GM12878 (cell line): Measurements from ENCODE around the gene BRCA2.

Source experiments
- EP300 ChIP-seq, 2 experiments: fragments of 150-350 bp in 1 of 2; IDR thresholded peaks; 2 replicates each; pipeline ENCODE4 v1.6.1; 2011 to 2012; ENCODE audit warnings: low read depth in 2 of 2, low read length in 2 of 2, borderline replicate concordance in 1 of 2, improper control_type of control experiment in 1 of 2, inconsistent platforms in 1 of 2; ENCODE audit not compliant: control insufficient read depth in 1 of 2
- EZH2 ChIP-seq: IDR thresholded peaks from 2 replicates; pipeline ENCODE4 v1.6.1; 2012; ENCODE audit warnings: low read depth, mild to moderate bottlenecking, control low read depth, inconsistent platforms, low read length, borderline replicate concordance; ENCODE audit not compliant: control insufficient read depth
- GATAD2B ChIP-seq: fragments of 450-650 bp; conservative IDR thresholded peaks from 2 replicates; pipeline ENCODE4 v1.6.1; 2017; ENCODE audit warnings: low read depth, mild to moderate bottlenecking, moderate library complexity
- POLR2AphosphoS2 ChIP-seq: IDR thresholded peaks from 2 replicates; pipeline ENCODE4 v1.6.1; 2011; ENCODE audit warnings: low read depth, mild to moderate bottlenecking, low read length, improper control_type of control experiment, moderate library complexity
- SPI1 ChIP-seq: IDR thresholded peaks from 2 replicates; pipeline ENCODE4 v1.6.1; 2011; ENCODE audit warnings: low read depth, mild to moderate bottlenecking, low read length, moderate library complexity, borderline replicate concordance; ENCODE audit not compliant: insufficient read depth
- SREBF1 ChIP-seq: IDR thresholded peaks from 2 replicates; pipeline ENCODE4 v1.6.1; 2012; ENCODE audit warnings: mild to moderate bottlenecking, low read length
- ZNF207 ChIP-seq: fragments of 450-650 bp; IDR thresholded peaks from 2 replicates; pipeline ENCODE4 v1.6.1; 2014; ENCODE audit warnings: antibody characterized with exemption, mild to moderate bottlenecking, borderline replicate concordance
- ZNF274 ChIP-seq: IDR thresholded peaks from one replicate; pipeline ENCODE4 v1.8.0; 2011; ENCODE audit not compliant: insufficient read length, insufficient read depth
- TF ChIP-seq, protein P1 (sequence below): IDR thresholded peaks from 2 replicates; pipeline ENCODE4 v1.6.1; 2011; ENCODE audit warnings: low read depth, mild to moderate bottlenecking, low read length, moderate library complexity, borderline replicate concordance; ENCODE audit errors: extremely low read depth
- TF ChIP-seq, protein P2 (sequence below): IDR thresholded peaks from 2 replicates; pipeline ENCODE4 v1.6.1; 2011; ENCODE audit warnings: borderline replicate concordance, low read depth, mild to moderate bottlenecking, moderate library complexity, mixed read lengths, low read length; ENCODE audit not compliant: insufficient read depth; ENCODE audit errors: extremely low read length
- TF ChIP-seq, protein P3 (sequence below), 3 experiments: IDR thresholded peaks in 2 of 3; conservative IDR thresholded peaks in 1 of 3; 2 replicates each; pipeline ENCODE4 v1.5.1; 2011; ENCODE audit warnings: low read depth in 3 of 3, low read length in 3 of 3, mild to moderate bottlenecking in 3 of 3, control low read depth in 2 of 3, moderate library complexity in 2 of 3, inconsistent platforms in 1 of 3, mixed read lengths in 1 of 3; ENCODE audit not compliant: control insufficient read depth in 2 of 3, insufficient read depth in 1 of 3; ENCODE audit errors: extremely low read depth in 1 of 3
- TF ChIP-seq, protein P4 (sequence below): fragments of 450-650 bp; IDR thresholded peaks from 2 replicates; pipeline ENCODE4 v1.6.1; 2016; ENCODE audit warnings: mild to moderate bottlenecking
- TF ChIP-seq, protein P5 (sequence below): fragments of 450-650 bp; formaldehyde crosslinking; IDR thresholded peaks from 2 replicates; pipeline ENCODE4 v1.4.0; 2022; ENCODE audit warnings: mild to moderate bottlenecking, moderate library complexity

DNA sequence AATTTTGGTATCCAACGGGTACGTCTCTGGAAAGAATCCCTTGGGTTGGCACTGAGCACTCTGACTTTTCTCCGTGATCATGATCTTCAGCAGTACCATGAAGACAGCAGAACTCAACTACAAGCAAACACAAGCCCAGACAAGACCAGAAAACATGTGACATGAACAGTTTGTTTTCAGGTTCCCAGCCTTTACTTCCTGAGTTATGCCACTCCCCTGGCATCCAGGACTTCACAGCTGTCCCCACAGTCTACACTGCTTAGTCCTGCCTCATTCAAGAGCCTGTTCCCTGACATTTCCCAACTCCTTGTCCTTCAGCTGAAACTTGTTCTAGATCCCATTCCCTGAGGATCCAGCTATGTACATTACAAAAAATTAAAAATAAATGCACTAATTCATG, 117.5 kb downstream of the BRCA2 start:
- no peak for TF ChIP-seq SREBF1
- TF ChIP-seq, protein P1, sequence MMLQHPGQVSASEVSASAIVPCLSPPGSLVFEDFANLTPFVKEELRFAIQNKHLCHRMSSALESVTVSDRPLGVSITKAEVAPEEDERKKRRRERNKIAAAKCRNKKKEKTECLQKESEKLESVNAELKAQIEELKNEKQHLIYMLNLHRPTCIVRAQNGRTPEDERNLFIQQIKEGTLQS: no peak
- TF ChIP-seq, protein P2, sequence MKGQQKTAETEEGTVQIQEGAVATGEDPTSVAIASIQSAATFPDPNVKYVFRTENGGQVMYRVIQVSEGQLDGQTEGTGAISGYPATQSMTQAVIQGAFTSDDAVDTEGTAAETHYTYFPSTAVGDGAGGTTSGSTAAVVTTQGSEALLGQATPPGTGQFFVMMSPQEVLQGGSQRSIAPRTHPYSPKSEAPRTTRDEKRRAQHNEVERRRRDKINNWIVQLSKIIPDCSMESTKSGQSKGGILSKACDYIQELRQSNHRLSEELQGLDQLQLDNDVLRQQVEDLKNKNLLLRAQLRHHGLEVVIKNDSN: no peak
- TF ChIP-seq, protein P3, sequence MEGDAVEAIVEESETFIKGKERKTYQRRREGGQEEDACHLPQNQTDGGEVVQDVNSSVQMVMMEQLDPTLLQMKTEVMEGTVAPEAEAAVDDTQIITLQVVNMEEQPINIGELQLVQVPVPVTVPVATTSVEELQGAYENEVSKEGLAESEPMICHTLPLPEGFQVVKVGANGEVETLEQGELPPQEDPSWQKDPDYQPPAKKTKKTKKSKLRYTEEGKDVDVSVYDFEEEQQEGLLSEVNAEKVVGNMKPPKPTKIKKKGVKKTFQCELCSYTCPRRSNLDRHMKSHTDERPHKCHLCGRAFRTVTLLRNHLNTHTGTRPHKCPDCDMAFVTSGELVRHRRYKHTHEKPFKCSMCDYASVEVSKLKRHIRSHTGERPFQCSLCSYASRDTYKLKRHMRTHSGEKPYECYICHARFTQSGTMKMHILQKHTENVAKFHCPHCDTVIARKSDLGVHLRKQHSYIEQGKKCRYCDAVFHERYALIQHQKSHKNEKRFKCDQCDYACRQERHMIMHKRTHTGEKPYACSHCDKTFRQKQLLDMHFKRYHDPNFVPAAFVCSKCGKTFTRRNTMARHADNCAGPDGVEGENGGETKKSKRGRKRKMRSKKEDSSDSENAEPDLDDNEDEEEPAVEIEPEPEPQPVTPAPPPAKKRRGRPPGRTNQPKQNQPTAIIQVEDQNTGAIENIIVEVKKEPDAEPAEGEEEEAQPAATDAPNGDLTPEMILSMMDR (IDR thresholded peaks at IDR 0.05 in 2 of 3, conservative IDR thresholded peaks at IDR 0.05 in 1 of 3; ENCODE audit: control insufficient read depth in 2 of 3, extremely low read depth in 1 of 3, insufficient read depth in 1 of 3, low read depth in 3 of 3, low read length in 3 of 3): no peak
- TF ChIP-seq, protein P4, sequence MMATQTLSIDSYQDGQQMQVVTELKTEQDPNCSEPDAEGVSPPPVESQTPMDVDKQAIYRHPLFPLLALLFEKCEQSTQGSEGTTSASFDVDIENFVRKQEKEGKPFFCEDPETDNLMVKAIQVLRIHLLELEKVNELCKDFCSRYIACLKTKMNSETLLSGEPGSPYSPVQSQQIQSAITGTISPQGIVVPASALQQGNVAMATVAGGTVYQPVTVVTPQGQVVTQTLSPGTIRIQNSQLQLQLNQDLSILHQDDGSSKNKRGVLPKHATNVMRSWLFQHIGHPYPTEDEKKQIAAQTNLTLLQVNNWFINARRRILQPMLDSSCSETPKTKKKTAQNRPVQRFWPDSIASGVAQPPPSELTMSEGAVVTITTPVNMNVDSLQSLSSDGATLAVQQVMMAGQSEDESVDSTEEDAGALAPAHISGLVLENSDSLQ: no peak
- no peak for TF ChIP-seq EZH2
- TF ChIP-seq EP300 (IDR thresholded peaks at IDR 0.05; ENCODE audit: borderline replicate concordance in 1 of 2, control insufficient read depth in 1 of 2, low read depth in 2 of 2, low read length in 2 of 2): no peak
- TF ChIP-seq POLR2AphosphoS2: no peak
- no peak for TF ChIP-seq SPI1
- TF ChIP-seq ZNF207: no peak
- TF ChIP-seq, protein P5, sequence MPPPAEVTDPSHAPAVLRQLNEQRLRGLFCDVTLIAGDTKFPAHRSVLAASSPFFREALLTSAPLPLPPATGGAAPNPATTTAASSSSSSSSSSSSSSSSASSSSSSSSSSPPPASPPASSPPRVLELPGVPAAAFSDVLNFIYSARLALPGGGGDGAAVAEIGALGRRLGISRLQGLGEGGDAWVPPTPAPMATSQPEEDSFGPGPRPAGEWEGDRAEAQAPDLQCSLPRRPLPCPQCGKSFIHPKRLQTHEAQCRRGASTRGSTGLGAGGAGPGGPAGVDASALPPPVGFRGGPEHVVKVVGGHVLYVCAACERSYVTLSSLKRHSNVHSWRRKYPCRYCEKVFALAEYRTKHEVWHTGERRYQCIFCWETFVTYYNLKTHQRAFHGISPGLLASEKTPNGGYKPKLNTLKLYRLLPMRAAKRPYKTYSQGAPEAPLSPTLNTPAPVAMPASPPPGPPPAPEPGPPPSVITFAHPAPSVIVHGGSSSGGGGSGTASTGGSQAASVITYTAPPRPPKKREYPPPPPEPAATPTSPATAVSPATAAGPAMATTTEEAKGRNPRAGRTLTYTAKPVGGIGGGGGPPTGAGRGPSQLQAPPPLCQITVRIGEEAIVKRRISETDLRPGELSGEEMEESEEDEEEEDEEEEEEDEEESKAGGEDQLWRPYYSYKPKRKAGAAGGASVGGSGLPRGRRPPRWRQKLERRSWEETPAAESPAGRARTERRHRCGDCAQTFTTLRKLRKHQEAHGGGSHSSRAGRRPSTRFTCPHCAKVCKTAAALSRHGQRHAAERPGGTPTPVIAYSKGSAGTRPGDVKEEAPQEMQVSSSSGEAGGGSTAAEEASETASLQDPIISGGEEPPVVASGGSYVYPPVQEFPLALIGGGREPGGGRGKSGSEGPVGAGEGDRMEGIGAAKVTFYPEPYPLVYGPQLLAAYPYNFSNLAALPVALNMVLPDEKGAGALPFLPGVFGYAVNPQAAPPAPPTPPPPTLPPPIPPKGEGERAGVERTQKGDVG: no peak
- no peak for TF ChIP-seq ZNF274
- no peak for TF ChIP-seq GATAD2B
